Neural progenitor cell (in vitro differentiated cells): ENCODE results near the gene GCNT2. TPM values are rescaled to one million over a fixed set of nuclear protein-coding genes. Genes with fewer than 3 reads are reported as not detected.

ENCODE experiments used
- DNase-seq: peaks from one replicate; pipeline ENCODE4 v3.0.0-alpha.2; 2016; ENCODE audit warnings: low spot score
- H2AFZ ChIP-seq: fragments of 200-600 bp; sonication (generic); replicated peaks from 2 replicates; pipeline ENCODE4 v1.6.1; 2016; ENCODE audit warnings: antibody characterized with exemption
- H3F3A ChIP-seq: fragments of 200-600 bp; sonication (generic); 2 replicates; pipeline ENCODE4 v1.6.1; 2016; ENCODE audit warnings: antibody characterized with exemption, low read depth
- H3K27ac ChIP-seq: fragments of 200-600 bp; sonication (generic); 2 replicates; pipeline ENCODE4 v1.5.1; 2016; ENCODE audit warnings: mild to moderate bottlenecking
- H3K27me3 ChIP-seq: fragments of 200-600 bp; sonication (generic); 2 replicates; pipeline ENCODE4 v1.6.1; 2016; ENCODE audit warnings: mild to moderate bottlenecking, moderate library complexity
- H3K36me3 ChIP-seq: fragments of 200-600 bp; sonication (generic); 2 replicates; pipeline ENCODE4 v1.5.1; 2016
- H3K4me1 ChIP-seq: fragments of 200-600 bp; sonication (generic); 2 replicates; pipeline ENCODE4 v1.6.1; 2016; ENCODE audit warnings: mixed run types
- H3K4me2 ChIP-seq: fragments of 200-600 bp; sonication (generic); 2 replicates; pipeline ENCODE4 v1.6.1; 2016
- H3K4me3 ChIP-seq: fragments of 200-600 bp; sonication (generic); 2 replicates; pipeline ENCODE4 v1.5.1; 2016
- H3K79me2 ChIP-seq: fragments of 200-600 bp; sonication (generic); 2 replicates; pipeline ENCODE4 v1.6.1; 2016; ENCODE audit warnings: low read depth
- H3K9ac ChIP-seq: fragments of 200-600 bp; sonication (generic); 2 replicates; pipeline ENCODE4 v1.6.1; 2016
- H3K9me3 ChIP-seq: fragments of 200-600 bp; sonication (generic); 2 replicates; pipeline ENCODE4 v1.5.1; 2016; ENCODE audit warnings: low read depth
- H4K20me1 ChIP-seq: fragments of 200-600 bp; sonication (generic); 2 replicates; pipeline ENCODE4 v1.6.1; 2016; ENCODE audit warnings: low read depth
- H3K27ac Mint-ChIP-seq: 3 replicates; pipeline ENCODE4 v1.8.0; 2021; ENCODE audit warnings: mixed read lengths
- H3K27me3 Mint-ChIP-seq: 2 replicates; pipeline ENCODE4 v1.8.0; 2022; ENCODE audit warnings: low read depth, mild to moderate bottlenecking, inconsistent platforms, moderate library complexity, mixed read lengths; ENCODE audit not compliant: insufficient read depth
- H3K36me3 Mint-ChIP-seq: 3 replicates; pipeline ENCODE4 v1.8.0; 2021; ENCODE audit warnings: mixed read lengths
- H3K4me1 Mint-ChIP-seq: 3 replicates; pipeline ENCODE4 v1.8.0; 2021; ENCODE audit warnings: mixed read lengths
- H3K4me3 Mint-ChIP-seq: 3 replicates; pipeline ENCODE4 v1.8.0; 2021; ENCODE audit warnings: mild to moderate bottlenecking, moderate library complexity, mixed read lengths
- H3K9me3 Mint-ChIP-seq: 3 replicates; pipeline ENCODE4 v1.8.0; 2020; ENCODE audit warnings: mixed read lengths
- CTCF ChIP-seq: fragments of 200-600 bp; sonication (generic); IDR thresholded peaks from 2 replicates; pipeline ENCODE4 v1.5.1; 2017; ENCODE audit warnings: antibody characterized with exemption, mild to moderate bottlenecking
- EZH2 ChIP-seq: fragments of 200-600 bp; sonication (generic); IDR thresholded peaks from 2 replicates; pipeline ENCODE4 v1.6.1; 2017; ENCODE audit warnings: antibody characterized with exemption, mild to moderate bottlenecking, moderate library complexity
- EZH2phosphoT487 ChIP-seq: fragments of 200-600 bp; sonication (generic); IDR thresholded peaks from 2 replicates; pipeline ENCODE4 v1.6.1; 2017; ENCODE audit warnings: antibody characterized with exemption
- total RNA-seq: library from RNA; depleted of rRNA; stranded (reverse); fragments of >200 nt; gene quantifications from 2 replicates; pipeline ENCODE4 v1.2.3, GENCODE V29; 2015; ENCODE audit warnings: low replicate concordance

The GCNT2 gene
- 34.7 and 48.4 TPM in 2 replicates for total RNA-seq

GRCh38 chr6:10521104-10521808 lies at the start of gene GCNT2:
Gene GCNT2 (plus strand): TSS chr6:10521351. CDS start chr6:10528912, 7,561 bp downstream.
- H3K4me2 ChIP-seq = peak within 1 kb of the TSS; percentile 62
- H3K36me3 Mint-ChIP-seq = no peaks in the 10 kb centered on the region
- peak within 1 kb of the TSS; percentile 51 for H2AFZ ChIP-seq
- peaks cover 37% of the 10 kb centered on the region for H3K4me1 ChIP-seq
- DNase-seq = peak; percentile 73
- peaks cover 4% of the 10 kb centered on the region for H3K27me3 Mint-ChIP-seq
- peak within 1 kb of the TSS; percentile 9 for H3K4me3 ChIP-seq
- no peaks in the 10 kb centered on the region for H3K9me3 ChIP-seq
- no peaks in the 10 kb centered on the region for H3K79me2 ChIP-seq
- H3K9me3 Mint-ChIP-seq = no peaks in the 10 kb centered on the region
- peaks cover 27% of the 10 kb centered on the region for H3K4me1 Mint-ChIP-seq
- H3K36me3 ChIP-seq = no peaks in the 10 kb centered on the region
- peak within 1 kb of the TSS; percentile 26 for H3K27ac ChIP-seq
- H4K20me1 ChIP-seq = no peaks in the 10 kb centered on the region
- no peaks in the 10 kb centered on the region for H3K27me3 ChIP-seq
- H3K4me3 Mint-ChIP-seq = no peak within 1 kb of the TSS
- no peak within 1 kb of the TSS for H3K9ac ChIP-seq
- H3K27ac Mint-ChIP-seq = peak within 1 kb of the TSS; percentile 76
- TF ChIP-seq EZH2phosphoT487 (no peak), CTCF (no peak), EZH2 (no peak)
- H3F3A ChIP-seq = peaks cover 49% of the 10 kb centered on the region

GRCh38 chr6:10472634-10473033 lies 48.5 kb upstream of the GCNT2 start:
- no peaks in the 10 kb centered on the region for H3K4me1 ChIP-seq
- no peaks in the 10 kb centered on the region for H3F3A ChIP-seq
- no peak for DNase-seq
- Mint-ChIP-seq H3K27ac (no peak overlapping the region), H3K27me3 (peaks cover 2% of the 10 kb centered on the region), H3K36me3 (no peaks in the 10 kb centered on the region), H3K9me3 (no peaks in the 10 kb centered on the region), H3K4me1 (no peaks in the 10 kb centered on the region), H3K4me3 (no peak overlapping the region)
- no peaks in the 10 kb centered on the region for H3K9me3 ChIP-seq
- H4K20me1 ChIP-seq = no peaks in the 10 kb centered on the region
- H3K36me3 ChIP-seq = no peaks in the 10 kb centered on the region
- H3K9ac ChIP-seq = no peak overlapping the region
- H3K4me2 ChIP-seq = no peak overlapping the region
- no peak overlapping the region for H3K4me3 ChIP-seq
- no peaks in the 10 kb centered on the region for H3K27me3 ChIP-seq
- no peak for TF ChIP-seq EZH2
- no peak for TF ChIP-seq EZH2phosphoT487
- H3K79me2 ChIP-seq = no peaks in the 10 kb centered on the region
- no peak overlapping the region for H3K27ac ChIP-seq
- no peak overlapping the region for H2AFZ ChIP-seq

GRCh38 chr6:10478187-10479040 lies 42.7 kb upstream of the GCNT2 start:
- H3K27ac ChIP-seq = no peak overlapping the region
- no peaks in the 10 kb centered on the region for H3K9me3 ChIP-seq
- no peaks in the 10 kb centered on the region for H3K36me3 Mint-ChIP-seq
- DNase-seq = peak; percentile 52
- peaks cover 2% of the 10 kb centered on the region for H3K4me1 Mint-ChIP-seq
- H3K27ac Mint-ChIP-seq = no peak overlapping the region
- peaks cover 6% of the 10 kb centered on the region for H3K27me3 Mint-ChIP-seq
- no peaks in the 10 kb centered on the region for H3K4me1 ChIP-seq
- no peak overlapping the region for H3K4me3 ChIP-seq
- H4K20me1 ChIP-seq = no peaks in the 10 kb centered on the region
- no peaks in the 10 kb centered on the region for H3K79me2 ChIP-seq
- H3K9me3 Mint-ChIP-seq = no peaks in the 10 kb centered on the region
- no peak overlapping the region for H3K4me2 ChIP-seq
- peak; percentile 82 for TF ChIP-seq CTCF
- TF ChIP-seq EZH2phosphoT487 = no peak
- no peaks in the 10 kb centered on the region for H3K36me3 ChIP-seq
- H3K9ac ChIP-seq = no peak overlapping the region
- H3F3A ChIP-seq = peaks cover 7% of the 10 kb centered on the region
- H3K27me3 ChIP-seq = no peaks in the 10 kb centered on the region
- H3K4me3 Mint-ChIP-seq = no peak overlapping the region
- H2AFZ ChIP-seq = no peak overlapping the region
